ENCODE measurements around the gene KCNMB2. TPM values are rescaled to one million over a fixed set of nuclear protein-coding genes. Genes with fewer than 3 reads are reported as not detected.

KCNMB2 gene
- total RNA-seq, 2 donors from 2014 or later: 0.42 to 0.72 TPM

DNA sequence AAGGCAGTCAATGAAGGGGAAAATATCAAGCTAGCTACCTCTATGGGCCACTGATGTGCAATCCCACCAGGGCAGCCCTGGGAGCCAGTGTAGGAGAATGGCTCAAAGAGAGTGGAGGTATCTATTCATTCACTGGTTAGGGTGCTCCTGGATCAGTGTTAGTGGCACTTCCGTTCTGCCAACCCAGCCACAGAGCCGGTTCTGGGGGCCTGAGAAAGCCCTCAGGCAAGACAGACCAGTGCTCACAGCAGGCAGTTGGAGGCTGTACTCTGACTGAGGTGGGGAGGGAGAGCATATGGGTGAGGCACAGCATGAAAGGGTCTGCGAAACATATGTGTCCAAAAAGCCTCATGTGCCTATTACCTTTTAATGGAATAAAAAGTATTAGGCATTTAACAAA, 109.3 kb downstream of the KCNMB2 start:
- TF ChIP-seq, protein P1, sequence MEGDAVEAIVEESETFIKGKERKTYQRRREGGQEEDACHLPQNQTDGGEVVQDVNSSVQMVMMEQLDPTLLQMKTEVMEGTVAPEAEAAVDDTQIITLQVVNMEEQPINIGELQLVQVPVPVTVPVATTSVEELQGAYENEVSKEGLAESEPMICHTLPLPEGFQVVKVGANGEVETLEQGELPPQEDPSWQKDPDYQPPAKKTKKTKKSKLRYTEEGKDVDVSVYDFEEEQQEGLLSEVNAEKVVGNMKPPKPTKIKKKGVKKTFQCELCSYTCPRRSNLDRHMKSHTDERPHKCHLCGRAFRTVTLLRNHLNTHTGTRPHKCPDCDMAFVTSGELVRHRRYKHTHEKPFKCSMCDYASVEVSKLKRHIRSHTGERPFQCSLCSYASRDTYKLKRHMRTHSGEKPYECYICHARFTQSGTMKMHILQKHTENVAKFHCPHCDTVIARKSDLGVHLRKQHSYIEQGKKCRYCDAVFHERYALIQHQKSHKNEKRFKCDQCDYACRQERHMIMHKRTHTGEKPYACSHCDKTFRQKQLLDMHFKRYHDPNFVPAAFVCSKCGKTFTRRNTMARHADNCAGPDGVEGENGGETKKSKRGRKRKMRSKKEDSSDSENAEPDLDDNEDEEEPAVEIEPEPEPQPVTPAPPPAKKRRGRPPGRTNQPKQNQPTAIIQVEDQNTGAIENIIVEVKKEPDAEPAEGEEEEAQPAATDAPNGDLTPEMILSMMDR (IDR thresholded peaks at IDR 0.05): no peak
- DNase-seq: no peak
- Histone ChIP-seq H3K4me3 (no peak overlapping the region), H3K9me3 (no peaks in the 10 kb centered on the region), H3K9ac (ENCODE audit: low read depth in 2 of 2, low read length in 2 of 2) (no peak overlapping the region), H3K27ac (no peak overlapping the region), H3K27me3 (no peaks in the 10 kb centered on the region), H3K36me3 (no peaks in the 10 kb centered on the region), H3K4me1 (no peaks in the 10 kb centered on the region)
- intact Hi-C loops (cut with DNase I): no loop called here

DNA sequence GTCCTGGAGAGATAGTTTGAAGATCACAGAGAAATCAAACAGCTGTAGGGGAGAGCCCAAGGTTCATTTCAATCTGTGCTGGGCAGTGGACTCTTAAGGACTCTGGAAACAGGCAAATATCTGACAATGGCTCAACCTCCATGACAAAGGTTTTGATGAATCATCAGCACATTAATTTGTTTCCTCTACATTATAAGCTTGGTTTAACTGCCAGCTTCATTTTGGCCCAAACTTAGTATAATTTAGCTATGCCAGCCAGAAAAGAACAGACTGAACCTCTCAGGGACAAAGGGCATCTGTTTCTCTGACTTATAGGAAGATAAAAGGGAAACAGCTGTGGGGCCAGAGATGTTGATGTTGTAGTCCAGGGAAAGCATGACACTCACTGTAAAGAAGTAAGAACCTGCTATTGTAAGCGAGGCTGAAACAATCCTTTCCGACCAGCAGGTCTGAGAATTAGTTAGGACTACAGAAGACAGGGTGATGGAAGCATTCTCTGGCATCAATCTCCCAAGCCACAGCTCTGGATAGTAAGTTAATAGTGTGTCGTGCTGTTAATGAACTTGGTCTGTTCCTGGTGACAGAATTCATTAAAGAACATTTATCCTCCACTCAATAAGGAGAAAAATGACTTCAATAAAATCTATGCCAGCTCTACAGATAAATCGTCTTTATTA, 110.1 kb downstream of the KCNMB2 start:
- Histone ChIP-seq H3K36me3 (no peaks in the 10 kb centered on the region), H3K4me3 (no peak overlapping the region), H3K9me3 (no peaks in the 10 kb centered on the region), H3K27me3 (no peaks in the 10 kb centered on the region), H3K27ac (no peak overlapping the region), H3K4me1 (no peaks in the 10 kb centered on the region), H3K9ac (ENCODE audit: low read depth in 2 of 2, low read length in 2 of 2) (no peak overlapping the region)
- TF ChIP-seq, protein P1 (IDR thresholded peaks at IDR 0.05): no peak
- no peak for DNase-seq
- intact Hi-C loops (cut with DNase I): no loop called here

DNA sequence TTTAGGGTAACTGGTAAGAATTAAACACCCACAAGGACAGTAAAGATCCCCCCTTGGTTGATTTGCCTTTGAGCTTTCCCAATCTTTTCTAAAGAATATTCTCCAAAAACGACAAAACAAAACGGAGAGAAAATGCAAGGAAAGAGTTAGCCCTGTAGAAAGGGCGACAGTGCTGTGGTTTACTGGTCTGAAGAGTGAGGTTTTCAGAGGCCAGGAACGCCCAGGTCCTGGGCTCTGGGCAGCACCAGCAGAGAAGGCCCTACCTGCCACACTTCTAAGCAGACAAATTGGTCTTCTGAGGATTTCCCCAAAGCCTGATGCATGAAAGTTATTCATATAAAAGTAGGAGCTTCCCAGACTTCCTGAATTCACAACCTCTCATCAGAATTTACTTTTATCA, 119.3 kb downstream of the KCNMB2 start:
- Histone ChIP-seq H3K27ac (no peak overlapping the region), H3K9me3 (no peaks in the 10 kb centered on the region), H3K36me3 (no peaks in the 10 kb centered on the region), H3K4me1 (no peaks in the 10 kb centered on the region), H3K4me3 (no peak overlapping the region), H3K27me3 (no peaks in the 10 kb centered on the region), H3K9ac (ENCODE audit: low read depth in 2 of 2, low read length in 2 of 2) (no peak overlapping the region)
- intact Hi-C loops (cut with DNase I): no loop called here
- DNase-seq: no peak
- TF ChIP-seq, protein P1 (IDR thresholded peaks at IDR 0.05): no peak

DNA sequence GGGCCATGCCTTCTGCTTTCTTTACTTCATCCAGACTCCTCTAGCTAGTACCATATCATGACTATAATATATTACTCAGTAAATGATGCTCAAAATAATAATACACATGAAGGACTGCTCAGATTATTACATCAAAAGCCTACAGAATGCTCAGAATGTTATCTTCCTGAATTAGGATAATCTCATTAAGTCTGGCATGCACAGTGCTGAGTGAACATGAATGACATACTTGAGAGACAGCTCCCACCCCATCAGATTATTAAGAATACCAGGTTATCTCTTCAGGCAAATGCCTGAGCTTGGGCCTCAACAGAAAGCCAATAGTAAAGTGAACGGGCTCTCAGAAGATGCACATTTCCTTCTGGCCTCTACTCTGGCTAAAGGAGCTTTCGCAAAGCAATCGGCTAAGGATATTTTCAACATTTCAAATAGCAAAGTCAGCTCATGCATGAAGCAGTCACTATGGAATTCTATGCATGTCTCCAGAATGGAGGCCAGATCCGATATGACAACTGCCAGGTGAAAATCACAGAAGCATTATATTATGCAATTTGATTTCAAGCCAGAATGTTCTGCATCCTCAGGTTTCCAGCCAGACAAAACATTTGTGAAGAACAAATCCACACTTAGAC, 122.6 kb downstream of the KCNMB2 start:
- no peaks in the 10 kb centered on the region for H3K36me3 ChIP-seq
- intact Hi-C loops (cut with DNase I): no loop called here
- DNase-seq: no peak
- H3K27ac ChIP-seq: no peak overlapping the region
- no peaks in the 10 kb centered on the region for H3K9me3 ChIP-seq
- no peak overlapping the region for H3K4me3 ChIP-seq
- no peaks in the 10 kb centered on the region for H3K4me1 ChIP-seq
- TF ChIP-seq, protein P1 (IDR thresholded peaks at IDR 0.05): no peak
- H3K27me3 ChIP-seq: no peaks in the 10 kb centered on the region
- H3K9ac ChIP-seq (ENCODE audit: low read depth in 2 of 2, low read length in 2 of 2): no peak overlapping the region

DNA sequence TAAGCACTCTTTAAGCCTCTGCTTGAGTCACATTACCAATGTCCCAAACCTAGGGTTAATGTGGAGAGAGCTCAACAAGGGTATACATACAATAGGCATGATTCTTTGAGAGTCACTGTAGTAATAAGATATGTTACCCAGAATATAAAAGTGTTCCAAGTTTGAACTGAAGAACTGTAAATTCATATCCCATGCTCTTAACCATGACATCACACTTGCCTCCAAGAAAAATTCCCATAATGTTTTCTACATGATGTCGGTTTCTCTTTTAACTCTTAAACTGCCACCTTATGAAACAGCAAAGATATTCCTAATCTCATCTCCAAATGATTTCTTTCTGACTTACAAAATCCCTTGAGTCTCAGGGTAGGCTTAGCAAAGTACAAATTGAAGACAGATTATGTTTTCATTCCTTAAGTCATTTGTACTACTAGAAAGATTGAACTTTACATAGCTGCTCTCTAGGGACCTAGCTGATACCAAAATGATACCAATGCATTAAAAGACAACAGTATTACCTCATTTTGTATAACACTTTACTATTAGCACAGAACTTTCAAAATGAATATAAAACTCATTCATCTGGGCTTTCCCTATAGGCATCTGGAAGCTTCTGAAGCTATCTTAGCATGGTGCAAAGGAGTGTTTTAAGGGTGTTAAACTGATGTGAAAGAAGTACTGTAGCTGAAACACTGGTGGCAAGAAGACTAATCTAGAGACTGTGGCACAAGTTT, 127.1 kb downstream of the KCNMB2 start:
- H3K36me3 ChIP-seq: no peaks in the 10 kb centered on the region
- no peak overlapping the region for H3K9ac ChIP-seq (ENCODE audit: low read depth in 2 of 2, low read length in 2 of 2)
- H3K4me3 ChIP-seq: no peak overlapping the region
- no peak for DNase-seq
- H3K9me3 ChIP-seq: no peaks in the 10 kb centered on the region
- TF ChIP-seq, protein P1 (IDR thresholded peaks at IDR 0.05): no peak
- H3K27me3 ChIP-seq: no peaks in the 10 kb centered on the region
- intact Hi-C loops (cut with DNase I): no loop called here
- H3K4me1 ChIP-seq: no peaks in the 10 kb centered on the region
- H3K27ac ChIP-seq: no peak overlapping the region

Measured in colonic mucosa (tissue), 4 donors.